ENCODE results near the gene VPS37B.
A peak's percentile ranks its signal among the peaks of the same experiment; 100 is the strongest.

The VPS37B gene

GRCh38 chr12:122899887-122900286, 4.0 kb upstream of the VPS37B start:
- no peak for ATAC-seq
- no peak for TF ChIP-seq ZNF8 (CRISPR knock-in tag; IDR thresholded peaks at IDR 0.05)
- TF ChIP-seq RARB (CRISPR knock-in tag; IDR thresholded peaks at IDR 0.05): no peak
- TF ChIP-seq GLIS3 (CRISPR knock-in tag; IDR thresholded peaks at IDR 0.05): no peak
- TF ChIP-seq ESRRG (CRISPR knock-in tag; IDR thresholded peaks at IDR 0.05): no peak
- TF ChIP-seq OSR1 (CRISPR knock-in tag; IDR thresholded peaks at IDR 0.05): no peak
- TF ChIP-seq POU6F1 (CRISPR knock-in tag; IDR thresholded peaks at IDR 0.05; ENCODE audit: borderline replicate concordance, low read depth): no peak
- no peak for TF ChIP-seq ZNF565 (CRISPR knock-in tag; conservative IDR thresholded peaks at IDR 0.05; ENCODE audit: low read depth)
- TF ChIP-seq ARNTL (CRISPR knock-in tag; IDR thresholded peaks at IDR 0.05; ENCODE audit: borderline replicate concordance, low read depth): no peak

- TF ChIP-seq CSDC2 (CRISPR knock-in tag; IDR thresholded peaks at IDR 0.05): no peak
- no peak for TF ChIP-seq ZFP3 (CRISPR knock-in tag; IDR thresholded peaks at IDR 0.05)
- no peak for TF ChIP-seq ZNF8 (CRISPR knock-in tag; IDR thresholded peaks at IDR 0.05)
- TF ChIP-seq PPARA (CRISPR knock-in tag; IDR thresholded peaks at IDR 0.05; ENCODE audit: borderline replicate concordance): no peak
- TF ChIP-seq BACH2 (CRISPR knock-in tag; IDR thresholded peaks at IDR 0.05; ENCODE audit: borderline replicate concordance): no peak
- no peak for TF ChIP-seq ISL1 (CRISPR knock-in tag; IDR thresholded peaks at IDR 0.05)
- no peak for TF ChIP-seq ZNF70 (CRISPR knock-in tag; IDR thresholded peaks at IDR 0.05)
- no peak for TF ChIP-seq POU6F1 (CRISPR knock-in tag; IDR thresholded peaks at IDR 0.05; ENCODE audit: borderline replicate concordance, low read depth)
- no peak for TF ChIP-seq SNAI2 (CRISPR knock-in tag; IDR thresholded peaks at IDR 0.05)
- no peak for TF ChIP-seq ZFP30 (CRISPR knock-in tag; IDR thresholded peaks at IDR 0.05)
- no peak for TF ChIP-seq CSRNP3 (CRISPR knock-in tag; IDR thresholded peaks at IDR 0.05)
- no peak for TF ChIP-seq PATZ1 (CRISPR knock-in tag; IDR thresholded peaks at IDR 0.05; ENCODE audit: borderline replicate concordance)
- no peak for ATAC-seq
Measured at GRCh38 chr12:122896662-122897061, 738 bp upstream of the VPS37B start.

GRCh38 chr12:122895320-122895703, 612 bp downstream of the VPS37B start:
- ATAC-seq: peak; percentile 46

More at GRCh38 chr12:122895320-122895703, 612 bp downstream of the VPS37B start:
- TF ChIP-seq ZNF565 (CRISPR knock-in tag; conservative IDR thresholded peaks at IDR 0.05; ENCODE audit: low read depth) (no peak), CREB5 (CRISPR knock-in tag; IDR thresholded peaks at IDR 0.05; ENCODE audit: low read depth) (no peak), TSHZ2 (CRISPR knock-in tag; IDR thresholded peaks at IDR 0.05) (no peak), ZNF8 (CRISPR knock-in tag; IDR thresholded peaks at IDR 0.05) (no peak), ESRRG (CRISPR knock-in tag; IDR thresholded peaks at IDR 0.05) (no peak), CSDC2 (CRISPR knock-in tag; IDR thresholded peaks at IDR 0.05) (no peak), ZFP30 (CRISPR knock-in tag; IDR thresholded peaks at IDR 0.05) (no peak)

Measured in SK-N-SH treated with all-trans-retinoic acid at 6 μM for 48 hours (cell line).